B cell (primary cell): ENCODE data around the gene IRGC. TPM values are rescaled to one million over a fixed set of nuclear protein-coding genes. Genes with fewer than 3 reads are reported as not detected.
"Not testable (repeated sequence)": the region's sequence is repeated elsewhere in the genome, so short reads cannot be mapped to it uniquely, and the experiment has no call there.

Experiments
- ATAC-seq: fragments of 200-7000 bp; cut with Tn5 transposase; one replicate; pipeline ENCODE4 v1.10.0; 2021; ENCODE audit warnings: low read depth, mild to moderate bottlenecking, moderate number of reproducible peaks, moderate library complexity
- CTCF ChIA-PET: fragments of 350-600 bp; sonication (Branson Sonifier 250); formaldehyde crosslinking; loops from one replicate; lab custom pipeline; 2021; ENCODE audit warnings: antibody characterized with exemption, inconsistent platforms; lab: Charles Lee
- POLR2A ChIA-PET: fragments of 350-600 bp; sonication (Branson Sonifier 250); formaldehyde crosslinking; loops from one replicate; lab custom pipeline; 2021; ENCODE audit warnings: antibody characterized with exemption; lab: Charles Lee
- DNase-seq: peaks from one replicate; pipeline ENCODE4 v3.0.0; 2013
- H2AFZ ChIP-seq: 2 replicates; pipeline ENCODE4 v1.6.1; 2012; ENCODE audit warnings: mild to moderate bottlenecking, low read depth, low read length; ENCODE audit not compliant: insufficient read depth, poor library complexity, severe bottlenecking
- H3K27ac ChIP-seq, 2 donors: 1 replicate in 1 of 2; 2 replicates in 1 of 2; pipeline ENCODE4 v1.5.1; 2012 to 2013; ENCODE audit warnings: low read length in 2 of 2, mild to moderate bottlenecking in 2 of 2, moderate library complexity in 1 of 2
- H3K27me3 ChIP-seq, 4 experiments: fragments of 200-600 bp in 1 of 4; sonication (generic) in 1 of 4; replicated peaks in 1 of 4; 1 replicate in 2 of 4; 2 replicates in 2 of 4; pipeline versions ENCODE4 v1.6.1 to v1.7.0; 2013 to 2016; ENCODE audit warnings: low read length in 3 of 4, mild to moderate bottlenecking in 2 of 4, mixed read lengths in 1 of 4, moderate library complexity in 1 of 4; ENCODE audit not compliant: insufficient read depth in 4 of 4, control insufficient read depth in 3 of 4; ENCODE audit errors: control extremely low read depth in 1 of 4
- H3K36me3 ChIP-seq, 2 experiments: replicated peaks in 1 of 2; 1 replicate in 1 of 2; 2 replicates in 1 of 2; pipeline versions ENCODE4 v1.6.1 to v1.7.1; 2013; ENCODE audit warnings: low read length in 1 of 2; ENCODE audit not compliant: insufficient read depth in 2 of 2, control insufficient read depth in 1 of 2; ENCODE audit errors: control extremely low read depth in 1 of 2, extremely low read depth in 1 of 2
- H3K4me1 ChIP-seq, 2 donors: fragments of 200-600 bp in 1 of 2; sonication (generic) in 1 of 2; 1 replicate in 1 of 2; 2 replicates in 1 of 2; pipeline versions ENCODE4 v1.5.1 to v1.6.1; 2013 to 2017; ENCODE audit warnings: low read length in 2 of 2; ENCODE audit not compliant: control insufficient read depth in 2 of 2, insufficient read depth in 2 of 2
- H3K4me2 ChIP-seq: replicated peaks from 2 replicates; pipeline ENCODE3; 2012; ENCODE audit warnings: mild to moderate bottlenecking, low read depth, low read length; ENCODE audit not compliant: poor library complexity, severe bottlenecking
- H3K4me3 ChIP-seq, 5 experiments: fragments of 200-600 bp in 1 of 5; sonication (generic) in 1 of 5; 1 replicate in 3 of 5; 2 replicates in 2 of 5; pipeline versions ENCODE4 v1.5.1 to v1.7.0; 2011 to 2016; ENCODE audit warnings: low read length in 4 of 5, mild to moderate bottlenecking in 4 of 5, low read depth in 2 of 5, control low read depth in 1 of 5, moderate library complexity in 1 of 5; ENCODE audit not compliant: insufficient read depth in 1 of 5; ENCODE audit errors: control extremely low read depth in 1 of 5, extremely low read depth in 1 of 5
- H3K79me2 ChIP-seq: fragments of 200-600 bp; sonication (generic); one replicate; pipeline ENCODE4 v1.6.0; 2016; ENCODE audit warnings: low read length; ENCODE audit not compliant: control insufficient read depth, insufficient read depth
- H3K9ac ChIP-seq: fragments of 200-600 bp; sonication (generic); 2 replicates; pipeline ENCODE4 v1.6.1; 2017; ENCODE audit warnings: mild to moderate bottlenecking, low read length, moderate library complexity
- H3K9me3 ChIP-seq, 3 donors: one replicate each; pipeline versions ENCODE4 v1.6.1 to v1.7.1; 2013; ENCODE audit warnings: low read length in 2 of 3; ENCODE audit not compliant: control insufficient read depth in 2 of 3, insufficient read depth in 1 of 3; ENCODE audit errors: control extremely low read depth in 1 of 3
- H4K20me1 ChIP-seq: 2 replicates; pipeline ENCODE4 v1.6.0; 2012; ENCODE audit warnings: mild to moderate bottlenecking, low read length; ENCODE audit not compliant: insufficient read depth, control insufficient read depth, poor library complexity, severe bottlenecking
- H3K27ac Mint-ChIP-seq: one replicate; pipeline ENCODE4 v1.8.0; 2021; ENCODE audit warnings: mixed read lengths
- H3K27me3 Mint-ChIP-seq: one replicate; pipeline ENCODE4 v1.8.0; 2021; ENCODE audit warnings: mixed read lengths
- H3K4me1 Mint-ChIP-seq: one replicate; pipeline ENCODE4 v1.8.0; 2021; ENCODE audit warnings: mixed read lengths
- H3K4me3 Mint-ChIP-seq: one replicate; pipeline ENCODE4 v1.8.0; 2021; ENCODE audit warnings: mixed read lengths
- H3K9me3 Mint-ChIP-seq: one replicate; pipeline ENCODE4 v1.8.0; 2022; ENCODE audit warnings: mixed read lengths; ENCODE audit not compliant: insufficient read depth
- EZH2 ChIP-seq: IDR thresholded peaks from 2 replicates; pipeline ENCODE4 v1.6.1; 2012; ENCODE audit warnings: borderline replicate concordance, low read depth, mild to moderate bottlenecking, moderate library complexity, low read length; ENCODE audit not compliant: insufficient read depth, poor library complexity, severe bottlenecking
- WGBS: methylation state at CpG from one replicate; pipeline ENCODE4 v1.1.5; 2013; ENCODE audit warnings: missing lambda C conversion rate; ENCODE audit not compliant: insufficient coverage; 5-methylcytosine and 5-hydroxymethylcytosine counted together
- intact Hi-C: fragments of 100-400 bp; cut with micrococcal nuclease; formaldehyde crosslinking; loops from one replicate; pipeline ENCODE4 v1.10.0; 2022
- polyA plus RNA-seq: library from polyadenylated mRNA; depleted of rRNA; stranded (reverse); fragments of >200 nt; gene quantifications from 2 replicates; pipeline ENCODE4 v1.2.3, GENCODE V29; 2012
- total RNA-seq, 2 donors: library from RNA; stranded (reverse); fragments of 120-200 nt in 1 of 2; gene quantifications; 1 replicate in 1 of 2; 2 replicates in 1 of 2; pipeline versions ENCODE4 v1.2.3 to v1.2.4, GENCODE V29; 2013 to 2022
- TF ChIP-seq, protein P1 (sequence below): fragments of 200-600 bp; IDR thresholded peaks from one replicate; pipeline ENCODE4 v1.8.0; 2022; ENCODE audit warnings: antibody characterized with exemption, mild to moderate bottlenecking

IRGC gene
- total and polyA plus RNA-seq, 2 donors (not counting 1 experiment from before 2014, with no cell fraction given) = not detected

DNA sequence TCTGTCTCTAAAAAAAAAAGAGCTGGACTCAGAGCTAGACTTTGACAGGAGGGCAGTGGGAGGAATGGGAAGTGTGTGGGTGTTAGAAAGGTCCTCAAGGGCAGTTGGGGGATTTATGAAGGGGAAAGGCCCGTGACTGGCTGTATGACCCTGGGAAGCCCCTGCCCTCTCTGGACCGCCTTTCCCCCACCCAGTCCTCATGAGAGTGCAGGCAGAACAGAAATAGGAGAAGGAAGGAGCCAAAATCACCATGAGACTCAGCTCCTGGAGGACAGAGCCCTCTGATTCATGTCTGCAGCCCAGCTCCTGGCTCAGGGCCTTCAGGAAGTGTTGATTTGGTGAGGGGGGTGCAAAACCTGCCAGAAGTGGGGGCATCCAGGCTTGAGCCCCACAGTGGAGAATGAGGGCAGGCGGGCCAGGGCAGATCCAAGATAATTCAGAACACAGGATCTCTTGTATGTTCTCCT, 47.6 kb downstream of the IRGC start:
- Mint-ChIP-seq H3K27me3 (no peaks in the 10 kb centered on the region), H3K9me3 (no peaks in the 10 kb centered on the region), H3K4me3 (peak overlapping the region; percentile 21), H3K27ac (peak overlapping the region; percentile 87), H3K4me1 (peaks cover 70% of the 10 kb centered on the region)
- H3K4me1 ChIP-seq = peaks cover 48 to 63% of the 10 kb centered on the region in 2 donors
- H3K4me2 ChIP-seq = no peak overlapping the region
- H3K27me3 ChIP-seq = no peaks in the 10 kb centered on the region
- H3K4me3 ChIP-seq = no peak overlapping the region
- H3K9ac ChIP-seq = no peak overlapping the region
- 62% methylated on average over 2 of the region's 3 CpGs for WGBS
- H3K27ac ChIP-seq = peak overlapping the region; percentile 6 to 31
- POLR2A ChIA-PET = interaction anchor here (1.1 to 5.4 kb wide), 2 partner anchors 10 to 17 kb away, joined by 4 to 45 read pairs; partner anchors contain the start of genes KCNN4 and SMG9
- CTCF ChIA-PET = interaction anchor here (5.7 to 14.7 kb wide), 3 partner anchors 8 to 18 kb away, joined by 64 to 204 read pairs (median 83); partner anchors contain the start of genes KCNN4 and SMG9
- H3K36me3 ChIP-seq = peaks cover 0 to 22% of the 10 kb centered on the region in 2 experiments
- ATAC-seq (no peak), DNase-seq (peak; percentile 36)
- H2AFZ ChIP-seq = no peak overlapping the region
- H4K20me1 ChIP-seq = no peaks in the 10 kb centered on the region
- H3K79me2 ChIP-seq = no peaks in the 10 kb centered on the region
- intact Hi-C loops = no loop called here
- no peaks in the 10 kb centered on the region for H3K9me3 ChIP-seq
- no peak for TF ChIP-seq EZH2
- TF ChIP-seq, protein P1, sequence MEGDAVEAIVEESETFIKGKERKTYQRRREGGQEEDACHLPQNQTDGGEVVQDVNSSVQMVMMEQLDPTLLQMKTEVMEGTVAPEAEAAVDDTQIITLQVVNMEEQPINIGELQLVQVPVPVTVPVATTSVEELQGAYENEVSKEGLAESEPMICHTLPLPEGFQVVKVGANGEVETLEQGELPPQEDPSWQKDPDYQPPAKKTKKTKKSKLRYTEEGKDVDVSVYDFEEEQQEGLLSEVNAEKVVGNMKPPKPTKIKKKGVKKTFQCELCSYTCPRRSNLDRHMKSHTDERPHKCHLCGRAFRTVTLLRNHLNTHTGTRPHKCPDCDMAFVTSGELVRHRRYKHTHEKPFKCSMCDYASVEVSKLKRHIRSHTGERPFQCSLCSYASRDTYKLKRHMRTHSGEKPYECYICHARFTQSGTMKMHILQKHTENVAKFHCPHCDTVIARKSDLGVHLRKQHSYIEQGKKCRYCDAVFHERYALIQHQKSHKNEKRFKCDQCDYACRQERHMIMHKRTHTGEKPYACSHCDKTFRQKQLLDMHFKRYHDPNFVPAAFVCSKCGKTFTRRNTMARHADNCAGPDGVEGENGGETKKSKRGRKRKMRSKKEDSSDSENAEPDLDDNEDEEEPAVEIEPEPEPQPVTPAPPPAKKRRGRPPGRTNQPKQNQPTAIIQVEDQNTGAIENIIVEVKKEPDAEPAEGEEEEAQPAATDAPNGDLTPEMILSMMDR = no peak

DNA sequence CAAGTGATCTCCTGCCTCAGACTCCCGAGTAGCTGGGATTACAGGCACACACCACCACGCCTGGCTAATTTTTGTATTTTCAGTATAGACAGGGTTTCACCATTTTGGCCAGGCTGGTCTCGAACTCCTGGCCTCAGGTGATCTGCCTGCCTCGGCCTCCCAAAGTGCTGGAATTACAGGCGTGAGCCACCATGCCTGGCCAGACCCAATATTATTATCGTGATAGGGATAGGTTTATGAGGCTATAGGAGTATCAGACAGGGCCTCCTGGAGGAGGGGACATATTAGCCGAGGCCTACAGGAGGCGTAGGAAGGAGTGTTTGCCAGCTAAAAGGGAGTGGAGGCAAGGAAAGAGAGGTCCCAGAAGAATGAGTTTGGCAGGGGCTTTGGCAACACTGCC, 48.8 kb downstream of the IRGC start:
- Mint-ChIP-seq H3K4me1 (peaks cover 63% of the 10 kb centered on the region), H3K27ac (peak overlapping the region; percentile 87), H3K4me3 (peak overlapping the region; percentile 72)
- Histone ChIP-seq H3K27ac (peak overlapping the region; percentile 88 to 92), H3K4me2 (peak overlapping the region; percentile 67), H3K36me3 (peaks cover 0 to 34% of the 10 kb centered on the region in 2 experiments), H3K4me1 (peaks cover 42 to 57% of the 10 kb centered on the region in 2 donors)
- not testable (repeated sequence) for H3K9me3 Mint-ChIP-seq, H3K27me3 ChIP-seq, H3K9me3 ChIP-seq, H3K79me2 ChIP-seq, H3K4me3 ChIP-seq, H4K20me1 ChIP-seq, ATAC-seq, DNase-seq, H3K9ac ChIP-seq, H2AFZ ChIP-seq, H3K27me3 Mint-ChIP-seq
- ChIA-PET CTCF (interaction anchor here (1.5 to 14.7 kb wide), 5 partner anchors 9 to 20 kb away, joined by 8 to 204 read pairs (median 64); partner anchors contain the start of genes KCNN4 and SMG9), POLR2A (interaction anchor here (0.6 to 5.8 kb wide), 5 partner anchors 11 to 19 kb away, joined by 3 to 75 read pairs (median 4); partner anchors contain the start of genes KCNN4 and SMG9)
- 87% methylated on average over 8 of the region's 8 CpGs for WGBS
- intact Hi-C loops = loop anchor here (1.0 kb wide), 3 partner anchors 10 to 19 kb away; partner anchors contain the start of gene SMG9
